ENCODE results near the gene UTP18.
"Not testable (repeated sequence)": the region's sequence is repeated elsewhere in the genome, so short reads cannot be mapped to it uniquely, and the experiment has no call there.

The UTP18 gene

DNA sequence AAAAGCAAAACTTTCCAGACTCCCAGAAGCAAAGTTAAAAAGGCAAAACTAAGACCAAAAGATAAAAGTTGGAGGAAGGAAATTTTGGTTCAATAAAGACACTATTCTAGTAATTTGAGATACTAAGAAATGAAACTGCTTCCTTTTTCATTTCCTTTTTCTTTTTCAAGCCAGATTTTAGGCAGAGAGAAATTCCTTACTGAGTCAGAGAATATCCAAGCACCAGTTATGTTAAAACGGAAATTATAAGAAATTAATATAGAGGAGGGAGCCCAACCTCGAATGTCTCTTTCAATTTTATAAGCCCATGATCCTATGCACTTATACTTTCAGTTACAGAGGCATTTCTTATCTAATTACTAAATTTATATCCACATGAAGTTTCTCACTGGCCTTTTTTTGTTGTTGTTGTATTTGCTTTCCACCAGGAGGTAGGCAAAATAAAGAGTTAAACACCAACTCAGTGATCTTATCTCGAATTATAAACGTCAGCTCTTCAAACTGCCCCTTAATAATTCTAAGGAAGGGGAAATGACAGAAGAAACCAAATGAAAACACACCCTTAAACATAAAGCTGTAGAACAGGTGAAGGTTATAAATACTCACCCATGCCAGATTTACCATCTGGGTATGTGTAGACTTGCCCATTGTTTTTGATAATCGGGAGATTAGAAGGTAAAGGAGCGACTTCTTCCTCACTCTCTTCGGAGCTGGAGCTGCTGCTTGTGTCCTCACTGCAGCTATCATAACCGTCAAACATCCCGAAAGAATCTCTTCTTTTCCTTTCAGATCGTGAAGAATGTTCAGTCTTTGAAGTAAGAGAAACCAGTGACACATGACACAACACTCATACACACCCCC, 35.7 kb upstream of the UTP18 start:
- Histone ChIP-seq H3K36me3 (replicated peaks; ENCODE audit: low read depth, low read length) (peaks cover 23% of the 10 kb centered on the region), H3K27ac (ENCODE audit: low read length) (peak overlapping the region; percentile 4; the same call in 1 of the 2 replicates)
- no peak for TF ChIP-seq EZH2phosphoT487 (IDR thresholded peaks at IDR 0.05; ENCODE audit: low read depth)
- TF ChIP-seq, protein P1, sequence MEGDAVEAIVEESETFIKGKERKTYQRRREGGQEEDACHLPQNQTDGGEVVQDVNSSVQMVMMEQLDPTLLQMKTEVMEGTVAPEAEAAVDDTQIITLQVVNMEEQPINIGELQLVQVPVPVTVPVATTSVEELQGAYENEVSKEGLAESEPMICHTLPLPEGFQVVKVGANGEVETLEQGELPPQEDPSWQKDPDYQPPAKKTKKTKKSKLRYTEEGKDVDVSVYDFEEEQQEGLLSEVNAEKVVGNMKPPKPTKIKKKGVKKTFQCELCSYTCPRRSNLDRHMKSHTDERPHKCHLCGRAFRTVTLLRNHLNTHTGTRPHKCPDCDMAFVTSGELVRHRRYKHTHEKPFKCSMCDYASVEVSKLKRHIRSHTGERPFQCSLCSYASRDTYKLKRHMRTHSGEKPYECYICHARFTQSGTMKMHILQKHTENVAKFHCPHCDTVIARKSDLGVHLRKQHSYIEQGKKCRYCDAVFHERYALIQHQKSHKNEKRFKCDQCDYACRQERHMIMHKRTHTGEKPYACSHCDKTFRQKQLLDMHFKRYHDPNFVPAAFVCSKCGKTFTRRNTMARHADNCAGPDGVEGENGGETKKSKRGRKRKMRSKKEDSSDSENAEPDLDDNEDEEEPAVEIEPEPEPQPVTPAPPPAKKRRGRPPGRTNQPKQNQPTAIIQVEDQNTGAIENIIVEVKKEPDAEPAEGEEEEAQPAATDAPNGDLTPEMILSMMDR (IDR thresholded peaks at IDR 0.05; ENCODE audit: low read depth, low read length): no peak

DNA sequence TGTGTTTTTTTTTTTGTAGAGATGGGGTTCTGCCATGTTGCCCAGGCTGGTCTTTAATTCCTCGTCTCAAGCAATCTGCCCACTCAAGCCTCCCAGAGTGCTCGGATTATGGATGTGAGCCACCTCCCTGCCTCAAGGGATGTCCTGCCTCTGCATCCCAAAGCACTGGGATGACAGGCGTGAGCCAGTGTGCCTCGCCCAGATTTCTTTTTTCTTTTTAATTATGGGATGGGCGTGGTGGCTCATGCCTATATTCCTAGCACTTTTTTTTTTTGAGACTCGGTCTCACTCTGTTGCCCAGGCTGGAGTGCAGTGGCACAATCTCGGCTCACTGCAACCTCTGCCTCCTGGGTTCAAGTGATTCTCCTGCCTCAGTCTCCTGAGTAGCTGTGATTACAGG, 34.8 kb upstream of the UTP18 start:
- Histone ChIP-seq H4K20me1 (ENCODE audit: insufficient read depth, low read length) (peaks cover 35% of the 10 kb centered on the region), H3K4me1 (ENCODE audit: low read length) (peaks cover 13% of the 10 kb centered on the region), H3K36me3 (replicated peaks; ENCODE audit: low read depth, low read length) (peaks cover 15% of the 10 kb centered on the region), H3K79me2 (ENCODE audit: low read length) (peaks cover 58% of the 10 kb centered on the region)
- not testable (repeated sequence) for H3K4me2 ChIP-seq (ENCODE audit: low read length); H3K4me3 ChIP-seq (ENCODE audit: low read length); H3K27me3 ChIP-seq (ENCODE audit: low read depth, low read length); H2AFZ ChIP-seq (ENCODE audit: low read depth, low read length); H3K27ac ChIP-seq (ENCODE audit: low read length); H3K9ac ChIP-seq (ENCODE audit: low read length); H3K9me3 ChIP-seq (ENCODE audit: insufficient read depth, low read length)

More for the DNA sequence above, 35.7 kb upstream of the UTP18 start:
- peaks cover 50% of the 10 kb centered on the region for H3K79me2 ChIP-seq (ENCODE audit: low read length)
- H3K4me1 ChIP-seq (ENCODE audit: low read length): peaks cover 13% of the 10 kb centered on the region
- no peak overlapping the region for H2AFZ ChIP-seq (ENCODE audit: low read depth, low read length)
- H3K9ac ChIP-seq (ENCODE audit: low read length): no peak overlapping the region
- H3K9me3 ChIP-seq (ENCODE audit: insufficient read depth, low read length): no peaks in the 10 kb centered on the region
- H3K4me2 ChIP-seq (ENCODE audit: low read length): peak overlapping the region; percentile 27
- H4K20me1 ChIP-seq (ENCODE audit: insufficient read depth, low read length): peaks cover 27% of the 10 kb centered on the region
- no peaks in the 10 kb centered on the region for H3K27me3 ChIP-seq (ENCODE audit: low read depth, low read length)
- no peak overlapping the region for H3K4me3 ChIP-seq (ENCODE audit: low read length)

DNA sequence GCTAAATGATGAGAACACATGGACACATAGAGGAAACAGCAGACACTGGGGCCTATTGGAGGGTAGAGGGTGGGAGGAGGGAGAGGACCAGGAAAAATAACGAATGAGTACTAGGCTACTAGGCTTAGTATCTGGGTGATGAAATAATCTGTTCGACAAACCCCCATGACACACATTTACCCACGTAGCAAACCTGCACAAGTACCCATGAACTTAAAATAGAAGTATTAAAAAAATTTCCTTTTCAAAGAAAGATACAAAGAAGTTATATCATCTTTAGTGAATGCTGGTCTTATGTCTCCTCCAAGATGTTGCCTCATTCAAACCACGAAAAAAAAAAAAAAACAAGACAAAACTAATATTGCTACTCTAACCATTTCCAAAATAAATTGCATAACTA, 32.2 kb upstream of the UTP18 start:
- Histone ChIP-seq H3K4me1 (ENCODE audit: low read length) (peaks cover 13% of the 10 kb centered on the region), H3K4me3 (ENCODE audit: low read length) (no peak overlapping the region), H3K79me2 (ENCODE audit: low read length) (peaks cover 72% of the 10 kb centered on the region), H3K27ac (ENCODE audit: low read length) (no peak overlapping the region), H3K27me3 (ENCODE audit: low read depth, low read length) (no peaks in the 10 kb centered on the region), H3K9ac (ENCODE audit: low read length) (no peak overlapping the region), H3K4me2 (ENCODE audit: low read length) (no peak overlapping the region), H4K20me1 (ENCODE audit: insufficient read depth, low read length) (peaks cover 45% of the 10 kb centered on the region), H2AFZ (ENCODE audit: low read depth, low read length) (no peak overlapping the region), H3K9me3 (ENCODE audit: insufficient read depth, low read length) (no peaks in the 10 kb centered on the region), H3K36me3 (replicated peaks; ENCODE audit: low read depth, low read length) (peaks cover 12% of the 10 kb centered on the region)
- TF ChIP-seq, protein P1 (IDR thresholded peaks at IDR 0.05; ENCODE audit: low read depth, low read length): no peak
- no peak for TF ChIP-seq EZH2phosphoT487 (IDR thresholded peaks at IDR 0.05; ENCODE audit: low read depth)

DNA sequence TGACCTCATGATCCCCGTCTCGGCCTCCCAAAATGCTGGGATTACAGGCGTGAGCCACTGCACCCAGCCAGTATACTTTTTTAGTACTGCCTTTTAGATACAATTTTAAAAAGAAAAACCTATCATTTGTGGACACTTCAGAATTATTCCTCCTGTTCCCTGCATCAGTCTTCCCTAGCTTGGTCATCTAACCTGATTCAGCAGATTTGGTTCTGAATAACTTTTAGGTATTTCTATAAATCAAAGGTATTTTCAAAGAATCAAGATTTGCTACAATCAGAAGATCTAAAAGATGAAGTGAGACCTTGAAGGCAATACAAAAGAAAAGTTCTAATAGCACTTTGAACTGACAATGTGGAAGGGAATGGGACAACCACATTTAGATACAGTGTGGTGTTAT, 30.5 kb upstream of the UTP18 start:
- Histone ChIP-seq H2AFZ (ENCODE audit: low read depth, low read length) (no peak overlapping the region), H3K9ac (ENCODE audit: low read length) (no peak overlapping the region), H3K4me3 (ENCODE audit: low read length) (no peak overlapping the region), H3K4me2 (ENCODE audit: low read length) (no peak overlapping the region), H3K36me3 (replicated peaks; ENCODE audit: low read depth, low read length) (peaks cover 2% of the 10 kb centered on the region), H4K20me1 (ENCODE audit: insufficient read depth, low read length) (peaks cover 40% of the 10 kb centered on the region), H3K4me1 (ENCODE audit: low read length) (peaks cover 2% of the 10 kb centered on the region), H3K79me2 (ENCODE audit: low read length) (peaks cover 77% of the 10 kb centered on the region), H3K27ac (ENCODE audit: low read length) (no peak overlapping the region), H3K27me3 (ENCODE audit: low read depth, low read length) (no peaks in the 10 kb centered on the region), H3K9me3 (ENCODE audit: insufficient read depth, low read length) (no peaks in the 10 kb centered on the region)
- TF ChIP-seq EZH2phosphoT487 (IDR thresholded peaks at IDR 0.05; ENCODE audit: low read depth): no peak
- TF ChIP-seq, protein P1 (IDR thresholded peaks at IDR 0.05; ENCODE audit: low read depth, low read length): no peak
